ENCODE measurements around the gene MYOT. TPM values are rescaled to one million over a fixed set of nuclear protein-coding genes. Genes with fewer than 3 reads are reported as not detected.

MYOT gene
- total and polyA plus RNA-seq, 3 experiments from 2014 or later, result not detected

- Mint-ChIP-seq H3K4me3 (no peak overlapping the region), H3K9me3 (no peaks in the 10 kb centered on the region), H3K36me3 (peaks cover 0 to 24% (median 3%) of the 10 kb centered on the region in 3 donors), H3K27me3 (no peaks in the 10 kb centered on the region), H3K27ac (no peak overlapping the region), H3K4me1 (peaks cover 0 to 2% (median 0%) of the 10 kb centered on the region in 3 donors)
- no peaks in the 10 kb centered on the region for H3K4me1 ChIP-seq (ENCODE audit: insufficient read depth, low read length)
- no peaks in the 10 kb centered on the region for H3K27me3 ChIP-seq (ENCODE audit: insufficient read depth, low read length, poor library complexity, severe bottlenecking)
- no peaks in the 10 kb centered on the region for H3K36me3 ChIP-seq (ENCODE audit: insufficient read depth, low read length)
- no peak for DNase-seq
- ChIA-PET POLR2A (no interaction called here), CTCF (no interaction called here)
- no peak overlapping the region for H3K27ac ChIP-seq (ENCODE audit: low read depth, low read length)
- H3K9me3 ChIP-seq (ENCODE audit: low read length), result no peaks in the 10 kb centered on the region
- no peak overlapping the region for H3K4me3 ChIP-seq (ENCODE audit: low read length)
Measured at GRCh38 chr5:137932800-137933199, 65.1 kb downstream of the MYOT start.

GRCh38 chr5:137933491-137933911 is 65.8 kb downstream of the MYOT start:
- POLR2A ChIA-PET, result no interaction called here
- CTCF ChIA-PET, result no interaction called here
- H3K4me3 Mint-ChIP-seq, result no peak overlapping the region

GRCh38 chr5:137935190-137935589 is 67.5 kb downstream of the MYOT start:
- Mint-ChIP-seq H3K27me3 (no peaks in the 10 kb centered on the region), H3K4me1 (peaks cover 0 to 2% (median 0%) of the 10 kb centered on the region in 3 donors), H3K9me3 (no peaks in the 10 kb centered on the region), H3K36me3 (peaks cover 5 to 34% (median 10%) of the 10 kb centered on the region in 3 donors), H3K27ac (peak overlapping the region in 6 of 8 donors; percentile 31 to 93 (median 70)), H3K4me3 (no peak overlapping the region)
- no peak overlapping the region for H3K4me3 ChIP-seq (ENCODE audit: low read length)
- POLR2A ChIA-PET, result interaction anchor here (0.6 kb wide), 1 partner anchor 179 kb away, joined by 6 read pairs; no protein-coding TSS in a partner anchor
- no peaks in the 10 kb centered on the region for H3K27me3 ChIP-seq (ENCODE audit: insufficient read depth, low read length, poor library complexity, severe bottlenecking)
- no peaks in the 10 kb centered on the region for H3K9me3 ChIP-seq (ENCODE audit: low read length)
- H3K4me1 ChIP-seq (ENCODE audit: insufficient read depth, low read length), result no peaks in the 10 kb centered on the region
- CTCF ChIA-PET, result no interaction called here
- no peak overlapping the region for H3K27ac ChIP-seq (ENCODE audit: low read depth, low read length)
- H3K36me3 ChIP-seq (ENCODE audit: insufficient read depth, low read length), result peaks cover 19% of the 10 kb centered on the region
- DNase-seq, result no peak

More at GRCh38 chr5:137933491-137933911, 65.8 kb downstream of the MYOT start:
- Histone ChIP-seq H3K9me3 (ENCODE audit: low read length) (no peaks in the 10 kb centered on the region), H3K4me1 (ENCODE audit: insufficient read depth, low read length) (no peaks in the 10 kb centered on the region), H3K36me3 (ENCODE audit: insufficient read depth, low read length) (peaks cover 2% of the 10 kb centered on the region), H3K27me3 (ENCODE audit: insufficient read depth, low read length, poor library complexity, severe bottlenecking) (no peaks in the 10 kb centered on the region), H3K27ac (ENCODE audit: low read depth, low read length) (no peak overlapping the region), H3K4me3 (ENCODE audit: low read length) (no peak overlapping the region)
- Mint-ChIP-seq H3K27me3 (no peaks in the 10 kb centered on the region), H3K9me3 (no peaks in the 10 kb centered on the region), H3K4me1 (peaks cover 0 to 2% (median 0%) of the 10 kb centered on the region in 3 donors), H3K36me3 (peaks cover under 1 to 26% (median 4%) of the 10 kb centered on the region in 3 donors), H3K27ac (peak overlapping the region in 3 of 8 donors; percentile 17 to 58 (median 40))
- no peak for DNase-seq

- no peak for DNase-seq
- Mint-ChIP-seq H3K9me3 (no peaks in the 10 kb centered on the region), H3K27me3 (no peaks in the 10 kb centered on the region), H3K27ac (peak overlapping the region in 3 of 8 donors; percentile 31 to 82 (median 58)), H3K4me3 (no peak overlapping the region), H3K4me1 (peaks cover 0 to 2% (median 0%) of the 10 kb centered on the region in 3 donors), H3K36me3 (peaks cover 5 to 39% (median 10%) of the 10 kb centered on the region in 3 donors)
- ChIA-PET POLR2A (no interaction called here), CTCF (no interaction called here)
- Histone ChIP-seq H3K27me3 (ENCODE audit: insufficient read depth, low read length, poor library complexity, severe bottlenecking) (no peaks in the 10 kb centered on the region), H3K4me3 (ENCODE audit: low read length) (no peak overlapping the region), H3K4me1 (ENCODE audit: insufficient read depth, low read length) (no peaks in the 10 kb centered on the region), H3K36me3 (ENCODE audit: insufficient read depth, low read length) (peaks cover 24% of the 10 kb centered on the region), H3K9me3 (ENCODE audit: low read length) (no peaks in the 10 kb centered on the region), H3K27ac (ENCODE audit: low read depth, low read length) (no peak overlapping the region)
Measured at GRCh38 chr5:137935694-137936093, 68.0 kb downstream of the MYOT start.

Other genes with a start within 250 kb of the MYOT start
- 1 to 10 TPM; 2.7 to 3.3 TPM for gene KLHL3, start 131.8 kb upstream of the MYOT start, total RNA-seq
- 3.4 TPM for gene KLHL3, start 131.8 kb upstream of the MYOT start, polyA plus RNA-seq
- 10 to 100 TPM; 42.7 to 45.9 TPM for gene HNRNPA0, start 113.5 kb upstream of the MYOT start, total RNA-seq
- 20.1 TPM for gene HNRNPA0, start 113.5 kb upstream of the MYOT start, polyA plus RNA-seq
- gene PKD2L2, start 21.6 kb downstream of the MYOT start, total RNA-seq, result not detected
- gene PKD2L2, start 21.6 kb downstream of the MYOT start, polyA plus RNA-seq, result 0.41 TPM
- 10 to 100 TPM; 25.3 to 28.9 TPM for gene FAM13B, start 165.2 kb downstream of the MYOT start, total RNA-seq
- 37.2 TPM for gene FAM13B, start 165.2 kb downstream of the MYOT start, polyA plus RNA-seq
- not detected for gene WNT8A, start 216.2 kb downstream of the MYOT start, total RNA-seq
- not detected for gene WNT8A, start 216.2 kb downstream of the MYOT start, polyA plus RNA-seq